ENCODE results near the gene CSTF1. TPM values are rescaled to one million over a fixed set of nuclear protein-coding genes. Genes with fewer than 3 reads are reported as not detected.

Gene CSTF1
- total RNA-seq, 4 donors from 2014 or later: 17.6 to 25.9 (median 22.7) TPM

- 1% methylated on average over 28 to 29 of the region's 29 CpGs for WGBS, 2 donors
- Histone ChIP-seq H3K4me1 (peaks cover 0 to 31% (median 20%) of the 10 kb centered on the region in 4 donors), H3K36me3 (peaks cover 0 to 17% (median 10%) of the 10 kb centered on the region in 3 donors), H3K27me3 (no peaks in the 10 kb centered on the region), H3K27ac (peak overlapping the region; percentile 49 to 90 (median 81)), H3K4me3 (peak overlapping the region; percentile 64 to 73 (median 68)), H3K9me3 (no peaks in the 10 kb centered on the region)
- no peak for TF ChIP-seq EP300 (IDR thresholded peaks at IDR 0.05)
- TF ChIP-seq CTCF (IDR thresholded peaks at IDR 0.05): no peak
- no peak for TF ChIP-seq POLR2A (IDR thresholded peaks at IDR 0.05)
- peak in 1 of 2 donors; percentile 16 for DNase-seq (ENCODE audit: low spot score in 2 of 2)
Observed at GRCh38 chr20:56391596-56392131, 781 bp upstream of the CSTF1 start.

GRCh38 chr20:56392881-56393482 lies 537 bp downstream of the CSTF1 start:
- H3K4me3 ChIP-seq: peak overlapping the region; percentile 64 to 73 (median 68)
- TF ChIP-seq EP300 (IDR thresholded peaks at IDR 0.05) (no peak), CTCF (IDR thresholded peaks at IDR 0.05) (no peak), POLR2A (IDR thresholded peaks at IDR 0.05) (no peak)
- no peaks in the 10 kb centered on the region for H3K27me3 ChIP-seq
- peak overlapping the region; percentile 49 to 90 (median 81) for H3K27ac ChIP-seq
- H3K4me1 ChIP-seq: peaks cover 0 to 31% (median 20%) of the 10 kb centered on the region in 4 donors
- H3K9me3 ChIP-seq: no peaks in the 10 kb centered on the region
- H3K36me3 ChIP-seq: peaks cover 0 to 30% (median 19%) of the 10 kb centered on the region in 3 donors
- no peak for DNase-seq (ENCODE audit: low spot score in 2 of 2)
- WGBS, 2 donors: 1 to 3% methylated on average over 13 to 14 of the region's 18 CpGs

- Histone ChIP-seq H3K36me3 (peaks cover 0 to 36% (median 19%) of the 10 kb centered on the region in 3 donors), H3K27me3 (no peaks in the 10 kb centered on the region), H3K4me1 (peaks cover 0 to 31% (median 20%) of the 10 kb centered on the region in 4 donors), H3K9me3 (no peaks in the 10 kb centered on the region), H3K4me3 (peak overlapping the region in 2 of 4 donors; percentile 64 to 68), H3K27ac (peak overlapping the region in 1 of 4 donors; percentile 86)
- 67 to 70% methylated on average over 8 of the region's 8 CpGs for WGBS, 2 donors
- DNase-seq (ENCODE audit: low spot score in 2 of 2): no peak
- TF ChIP-seq EP300 (IDR thresholded peaks at IDR 0.05) (no peak), CTCF (IDR thresholded peaks at IDR 0.05) (no peak), POLR2A (IDR thresholded peaks at IDR 0.05) (no peak)
Observed at GRCh38 chr20:56393653-56394052, 1.2 kb downstream of the CSTF1 start.

GRCh38 chr20:56395166-56395565 lies 2.7 kb downstream of the CSTF1 start:
- TF ChIP-seq CTCF (IDR thresholded peaks at IDR 0.05): no peak
- no peak for TF ChIP-seq EP300 (IDR thresholded peaks at IDR 0.05)
- TF ChIP-seq POLR2A (IDR thresholded peaks at IDR 0.05): no peak
- Histone ChIP-seq H3K27me3 (no peaks in the 10 kb centered on the region), H3K9me3 (no peaks in the 10 kb centered on the region), H3K4me3 (no peak overlapping the region), H3K36me3 (peaks cover 0 to 47% (median 19%) of the 10 kb centered on the region in 3 donors), H3K27ac (no peak overlapping the region), H3K4me1 (peaks cover 0 to 40% (median 22%) of the 10 kb centered on the region in 4 donors)
- no peak for DNase-seq (ENCODE audit: low spot score in 2 of 2)
- WGBS, 2 donors: 84% methylated on average over 4 of the region's 4 CpGs

GRCh38 chr20:56400001-56400640 lies 7.7 kb downstream of the CSTF1 start:
- peaks cover 0 to 16% (median 5%) of the 10 kb centered on the region in 4 donors for H3K4me1 ChIP-seq
- no peaks in the 10 kb centered on the region for H3K9me3 ChIP-seq
- peak in 1 of 2 donors; percentile 81 for DNase-seq (ENCODE audit: low spot score in 2 of 2)
- no peak overlapping the region for H3K27ac ChIP-seq
- peak; percentile 58 to 81 (median 61) for TF ChIP-seq CTCF (IDR thresholded peaks at IDR 0.05)
- no peak for TF ChIP-seq EP300 (IDR thresholded peaks at IDR 0.05)
- H3K4me3 ChIP-seq: no peak overlapping the region
- no peaks in the 10 kb centered on the region for H3K27me3 ChIP-seq
- H3K36me3 ChIP-seq: peaks cover 0 to 88% (median 28%) of the 10 kb centered on the region in 3 donors

Data from tibial nerve (tissue), 4 donors.